AG04450 (cell line): ENCODE measurements around the gene OR13J1. TPM values are rescaled to one million over a fixed set of nuclear protein-coding genes. Genes with fewer than 3 reads are reported as not detected.
A peak's percentile ranks its signal among the peaks of the same experiment; 100 is the strongest.

Experiments used
- CTCF ChIA-PET: fragments of 300-600, 350-600 bp; formaldehyde crosslinking; extraction: SDS; loops from one replicate; lab custom pipeline; 2022; ENCODE audit warnings: antibody characterized with exemption, inconsistent platforms; lab: Charles Lee
- POLR2A ChIA-PET: fragments of 350-600 bp; formaldehyde crosslinking; extraction: SDS; loops from one replicate; lab custom pipeline; 2021; ENCODE audit warnings: antibody characterized with exemption, inconsistent platforms; lab: Yijun Ruan, JAX
- DNase-seq: peaks from one replicate; pipeline ENCODE4 v3.0.0-alpha.2; 2011; ENCODE audit warnings: low read depth, low spot score
- H3K27ac ChIP-seq: one replicate; pipeline ENCODE4 v1.5.1; 2012; ENCODE audit warnings: low read depth, low read length, control low read depth
- H3K27me3 ChIP-seq: one replicate; pipeline ENCODE4 v1.6.0; 2012; ENCODE audit warnings: low read length; ENCODE audit not compliant: control insufficient read depth, insufficient read depth
- H3K4me3 ChIP-seq: 2 replicates; pipeline ENCODE4 v1.5.1; 2011; ENCODE audit warnings: mild to moderate bottlenecking, low read depth, low read length, control low read depth
- H3K9me3 ChIP-seq: 2 replicates; pipeline ENCODE4 v1.5.1; 2012; ENCODE audit warnings: low read length; ENCODE audit not compliant: control insufficient read depth, insufficient read depth
- polyA plus RNA-seq: library from polyadenylated mRNA; depleted of rRNA; stranded (reverse); fragments of >200 nt; gene quantifications from 2 replicates; pipeline ENCODE4 v1.2.3, GENCODE V29; 2011
- TF ChIP-seq, protein P1 (sequence below): IDR thresholded peaks from 2 replicates; pipeline ENCODE4 v1.5.1; 2011; ENCODE audit warnings: low read depth, low read length, control low read depth, inconsistent platforms

OR13J1 gene
- polyA plus RNA-seq, 1 experiment = not detected

DNA sequence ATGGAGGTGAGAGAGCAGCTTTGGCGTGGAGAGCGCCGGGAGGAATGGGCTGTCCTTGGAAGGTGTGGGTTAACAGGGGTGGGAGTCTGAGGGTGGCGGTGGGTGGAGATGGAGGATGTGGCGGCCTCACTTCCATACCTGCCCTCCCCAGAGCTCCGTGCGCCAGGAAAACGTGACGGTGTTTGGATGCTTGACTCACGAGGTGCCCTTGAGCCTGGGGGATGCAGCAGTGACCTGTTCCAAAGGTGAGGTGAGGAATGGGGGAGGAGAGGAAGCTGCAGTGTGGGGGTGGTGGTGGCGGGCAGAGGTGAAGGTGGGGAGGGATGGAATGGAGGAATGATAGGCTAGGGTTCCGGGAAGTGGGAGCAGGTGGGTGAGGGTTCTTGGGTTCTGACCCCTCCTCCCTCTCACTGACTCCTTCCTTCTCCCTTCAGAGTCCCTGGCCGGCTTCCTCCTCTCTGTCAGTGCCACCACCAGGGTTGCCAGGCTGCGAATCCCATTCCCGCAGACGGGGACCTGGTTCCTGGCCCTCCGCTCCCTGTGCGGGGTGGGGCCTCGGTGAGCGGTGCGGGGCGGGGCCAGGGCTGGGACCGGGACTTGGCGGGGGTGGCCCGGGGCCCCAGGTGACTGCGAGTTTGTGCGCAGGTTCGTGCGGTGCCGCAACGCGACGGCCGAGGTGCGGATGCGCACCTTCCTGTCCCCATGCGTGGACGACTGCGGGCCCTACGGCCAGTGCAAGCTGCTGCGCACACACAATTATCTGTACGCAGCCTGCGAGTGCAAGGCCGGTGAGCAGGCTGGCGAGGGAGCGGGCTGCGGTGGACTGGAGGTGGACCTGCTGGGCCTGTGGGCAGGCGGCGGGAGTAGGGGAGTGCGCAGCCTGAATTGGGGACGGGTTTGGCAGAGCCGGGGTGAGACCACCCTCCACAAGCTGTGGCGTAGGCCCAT lies 24.1 kb downstream of the OR13J1 start:
- Histone ChIP-seq H3K27ac (no peak overlapping the region), H3K27me3 (no peaks in the 10 kb centered on the region), H3K9me3 (no peaks in the 10 kb centered on the region; the same call in 1 of the 2 replicates), H3K4me3 (no peak overlapping the region)
- ChIA-PET POLR2A (interaction anchor here (0.6 kb wide), 1 partner anchor 166 kb away, joined by 5 read pairs; no protein-coding TSS in a partner anchor), CTCF (interaction anchor here (1.7 to 2.1 kb wide), 2 partner anchors 19 to 36 kb away, joined by 7 to 15 read pairs; no protein-coding TSS in a partner anchor)
- DNase-seq = no peak
- TF ChIP-seq, protein P1, sequence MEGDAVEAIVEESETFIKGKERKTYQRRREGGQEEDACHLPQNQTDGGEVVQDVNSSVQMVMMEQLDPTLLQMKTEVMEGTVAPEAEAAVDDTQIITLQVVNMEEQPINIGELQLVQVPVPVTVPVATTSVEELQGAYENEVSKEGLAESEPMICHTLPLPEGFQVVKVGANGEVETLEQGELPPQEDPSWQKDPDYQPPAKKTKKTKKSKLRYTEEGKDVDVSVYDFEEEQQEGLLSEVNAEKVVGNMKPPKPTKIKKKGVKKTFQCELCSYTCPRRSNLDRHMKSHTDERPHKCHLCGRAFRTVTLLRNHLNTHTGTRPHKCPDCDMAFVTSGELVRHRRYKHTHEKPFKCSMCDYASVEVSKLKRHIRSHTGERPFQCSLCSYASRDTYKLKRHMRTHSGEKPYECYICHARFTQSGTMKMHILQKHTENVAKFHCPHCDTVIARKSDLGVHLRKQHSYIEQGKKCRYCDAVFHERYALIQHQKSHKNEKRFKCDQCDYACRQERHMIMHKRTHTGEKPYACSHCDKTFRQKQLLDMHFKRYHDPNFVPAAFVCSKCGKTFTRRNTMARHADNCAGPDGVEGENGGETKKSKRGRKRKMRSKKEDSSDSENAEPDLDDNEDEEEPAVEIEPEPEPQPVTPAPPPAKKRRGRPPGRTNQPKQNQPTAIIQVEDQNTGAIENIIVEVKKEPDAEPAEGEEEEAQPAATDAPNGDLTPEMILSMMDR = no peak

DNA sequence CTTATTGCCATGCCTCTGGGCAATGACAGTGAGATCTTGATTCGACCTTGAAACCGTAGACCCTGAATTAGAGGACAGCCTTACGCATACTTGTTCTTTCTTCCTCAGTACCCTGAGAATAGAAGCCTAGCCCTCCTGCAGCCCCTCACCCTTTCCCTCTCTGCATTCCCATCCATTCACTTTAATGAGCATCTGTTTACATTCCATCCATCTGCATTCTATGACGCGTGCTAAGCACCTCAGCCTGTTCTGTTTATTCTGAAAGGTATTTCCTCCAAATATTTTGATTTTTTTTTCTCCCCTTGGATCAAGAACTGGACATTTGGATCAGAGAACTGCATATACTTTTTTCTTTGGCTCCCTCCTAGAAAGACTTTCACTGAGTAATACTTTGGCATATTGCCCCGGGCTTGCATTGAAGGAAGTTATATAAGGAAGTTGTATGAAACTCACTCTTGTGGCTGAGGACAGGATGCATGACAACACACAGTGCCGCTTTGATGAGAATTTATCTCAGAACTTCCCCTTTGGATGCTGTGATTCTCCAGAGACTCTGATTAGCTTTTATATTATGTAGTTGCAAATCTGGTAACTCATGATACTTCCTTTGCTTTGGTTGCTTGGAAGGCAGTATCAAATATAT lies 25.5 kb downstream of the OR13J1 start:
- Histone ChIP-seq H3K27me3 (no peaks in the 10 kb centered on the region), H3K27ac (peak overlapping the region; percentile 75), H3K9me3 (no peaks in the 10 kb centered on the region; the same call in 1 of the 2 replicates), H3K4me3 (no peak overlapping the region)
- ChIA-PET POLR2A (interaction anchor here (0.6 kb wide), 1 partner anchor 9 kb away, joined by 4 read pairs; no protein-coding TSS in a partner anchor), CTCF (interaction anchor here (1.7 to 2.1 kb wide), 2 partner anchors 18 to 37 kb away, joined by 7 to 15 read pairs; no protein-coding TSS in a partner anchor)
- TF ChIP-seq, protein P1 = no peak
- DNase-seq = peak; percentile 77

- POLR2A ChIA-PET = interaction anchor here (0.6 kb wide), 1 partner anchor 55 kb away, joined by 4 read pairs; no protein-coding TSS in a partner anchor
- H3K27me3 ChIP-seq = no peaks in the 10 kb centered on the region
- H3K4me3 ChIP-seq = no peak overlapping the region
- no peak for DNase-seq
- H3K27ac ChIP-seq = no peak overlapping the region
- TF ChIP-seq, protein P1 = no peak
- no peaks in the 10 kb centered on the region; the same call in 1 of the 2 replicates for H3K9me3 ChIP-seq
- CTCF ChIA-PET = interaction anchor here (0.6 to 1.4 kb wide), 2 partner anchors 14 to 39 kb away, joined by 5 to 7 read pairs; partner anchors contain the start of genes FAM221B and TMEM8B
Measured at GRCh38 chr9:35842795-35843194, 27.4 kb downstream of the OR13J1 start.

- CTCF ChIA-PET = interaction anchor here (0.6 to 1.4 kb wide), 2 partner anchors 13 to 40 kb away, joined by 5 to 7 read pairs; partner anchors contain the start of genes FAM221B and TMEM8B
- Histone ChIP-seq H3K4me3 (no peak overlapping the region), H3K27ac (no peak overlapping the region), H3K27me3 (no peaks in the 10 kb centered on the region), H3K9me3 (no peaks in the 10 kb centered on the region; the same call in 1 of the 2 replicates)
- POLR2A ChIA-PET = interaction anchor here (0.6 kb wide), 1 partner anchor 54 kb away, joined by 4 read pairs; no protein-coding TSS in a partner anchor
- TF ChIP-seq, protein P1 = no peak
- no peak for DNase-seq
Measured at GRCh38 chr9:35842020-35842745, 28.0 kb downstream of the OR13J1 start.
